ENCODE results near the gene IL36A. TPM values are rescaled to one million over a fixed set of nuclear protein-coding genes. Genes with fewer than 3 reads are reported as not detected.

The IL36A gene
- total RNA-seq, 2 donors from 2014 or later = not detected

DNA sequence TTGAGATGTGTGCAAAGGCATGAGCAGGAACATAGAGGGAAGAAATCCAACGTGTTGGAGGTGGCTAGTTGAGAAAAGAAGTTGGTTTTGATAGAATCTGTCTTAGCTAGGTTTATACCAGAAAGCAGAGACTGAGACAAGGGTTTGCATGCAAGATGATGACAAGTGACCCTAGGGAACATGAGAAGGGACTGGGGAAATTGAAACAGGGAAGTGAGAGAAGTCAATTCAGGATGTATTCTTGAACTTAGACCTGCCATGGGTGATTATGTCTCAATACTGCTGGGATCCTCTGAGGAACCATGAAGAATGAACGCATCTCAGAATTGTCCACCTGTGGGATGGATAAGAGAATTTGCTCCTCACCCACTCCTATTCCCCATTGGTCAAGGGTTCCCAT lies 20.5 kb downstream of the IL36A start:
- Mint-ChIP-seq H3K27ac (no peak overlapping the region), H3K9me3 (peaks cover 0 to 5% of the 10 kb centered on the region in 2 donors), H3K36me3 (no peaks in the 10 kb centered on the region)
- ATAC-seq (no peak), DNase-seq (ENCODE audit: low spot score in 2 of 2) (no peak)

DNA sequence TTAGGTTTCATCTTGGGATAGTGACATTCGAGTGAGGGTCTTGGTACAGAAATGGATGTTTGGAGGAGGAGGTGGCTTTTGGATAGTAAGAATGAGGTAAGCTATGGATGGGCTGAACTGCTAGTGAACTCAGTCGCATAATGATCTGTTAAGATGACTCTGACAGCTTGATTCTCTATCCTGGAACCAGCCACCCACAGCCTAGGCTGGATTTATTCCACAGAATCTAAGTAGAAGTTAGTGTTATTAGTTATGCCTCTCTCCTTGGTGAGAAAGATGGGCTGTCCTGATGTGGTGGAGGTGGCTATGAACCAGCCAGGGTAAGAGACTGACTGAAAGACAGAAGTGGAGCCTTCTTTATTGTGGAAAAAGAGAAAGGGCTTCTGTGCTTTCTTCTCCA lies 22.4 kb downstream of the IL36A start:
- Mint-ChIP-seq H3K36me3 (no peaks in the 10 kb centered on the region), H3K27ac (no peak overlapping the region), H3K9me3 (peaks cover 0 to 5% of the 10 kb centered on the region in 2 donors)
- ATAC-seq (no peak), DNase-seq (ENCODE audit: low spot score in 2 of 2) (no peak)

DNA sequence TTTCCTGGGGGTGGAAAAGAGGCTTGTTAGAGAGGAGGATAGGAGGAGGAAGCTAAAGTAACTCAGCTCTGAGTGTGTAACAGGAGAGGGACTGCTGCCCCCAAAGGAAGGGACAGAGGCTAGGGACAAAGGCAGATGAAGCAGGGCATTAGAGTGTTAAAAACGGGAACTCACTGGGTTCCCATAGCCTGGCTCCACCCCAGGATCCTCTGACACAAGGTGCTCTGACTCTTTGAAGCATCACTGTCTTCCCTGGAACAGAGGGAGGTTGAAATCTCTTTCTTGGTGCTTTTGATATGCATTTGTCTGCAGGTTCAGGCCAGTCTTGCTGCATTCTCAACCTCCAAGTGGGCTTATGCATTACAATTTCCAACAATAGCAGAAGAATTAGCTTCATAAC lies 22.9 kb downstream of the IL36A start:
- H3K9me3 Mint-ChIP-seq = peaks cover 0 to 5% of the 10 kb centered on the region in 2 donors
- H3K36me3 Mint-ChIP-seq = no peaks in the 10 kb centered on the region
- ATAC-seq (no peak), DNase-seq (ENCODE audit: low spot score in 2 of 2) (no peak)
- no peak overlapping the region for H3K27ac Mint-ChIP-seq

DNA sequence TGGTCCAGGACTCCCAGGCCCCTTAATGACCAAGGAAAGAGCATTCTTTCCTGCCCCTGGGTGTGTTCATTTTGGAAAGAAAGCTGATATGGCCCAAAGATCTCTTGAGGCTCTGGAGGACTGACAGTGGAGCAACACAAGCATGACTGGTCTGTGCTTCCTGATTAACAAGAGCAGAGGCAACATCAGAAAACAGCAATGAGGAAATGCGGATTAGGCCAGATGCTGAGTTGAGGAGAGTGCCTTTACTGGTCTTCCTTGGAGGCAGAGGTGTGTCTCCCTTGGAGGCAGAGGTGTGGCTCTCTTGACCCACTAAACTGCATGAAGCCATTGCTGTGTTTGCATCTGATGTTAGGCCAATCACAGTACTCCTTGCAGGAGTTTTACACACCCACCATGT lies 27.5 kb downstream of the IL36A start:
- Mint-ChIP-seq H3K36me3 (no peaks in the 10 kb centered on the region), H3K9me3 (peaks cover 0 to 5% of the 10 kb centered on the region in 2 donors), H3K27ac (no peak overlapping the region)
- ATAC-seq (no peak), DNase-seq (ENCODE audit: low spot score in 2 of 2) (no peak)

DNA sequence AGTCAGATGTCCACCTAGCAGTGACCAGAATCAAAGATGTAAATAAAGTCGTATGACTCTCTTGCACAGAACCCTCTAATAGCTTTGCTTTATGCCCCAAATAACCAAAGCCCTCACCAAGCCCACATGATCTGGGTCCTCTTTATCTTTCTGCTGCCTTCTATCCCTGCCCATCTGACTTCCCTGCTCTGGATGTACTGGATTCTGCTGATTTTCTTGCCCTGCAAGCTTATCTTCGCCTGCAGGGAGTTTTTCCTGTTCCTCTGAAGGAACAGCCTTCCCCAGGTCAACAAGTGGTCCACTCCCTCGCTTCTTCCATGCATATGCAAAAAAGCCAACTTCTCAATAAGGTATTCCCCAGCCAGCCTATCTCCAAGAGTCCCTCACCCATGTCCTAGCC lies 28.8 kb downstream of the IL36A start:
- Mint-ChIP-seq H3K9me3 (peaks cover 0 to 5% of the 10 kb centered on the region in 2 donors), H3K27ac (no peak overlapping the region), H3K36me3 (no peaks in the 10 kb centered on the region)
- DNase-seq (ENCODE audit: low spot score in 2 of 2) (no peak), ATAC-seq (no peak)

DNA sequence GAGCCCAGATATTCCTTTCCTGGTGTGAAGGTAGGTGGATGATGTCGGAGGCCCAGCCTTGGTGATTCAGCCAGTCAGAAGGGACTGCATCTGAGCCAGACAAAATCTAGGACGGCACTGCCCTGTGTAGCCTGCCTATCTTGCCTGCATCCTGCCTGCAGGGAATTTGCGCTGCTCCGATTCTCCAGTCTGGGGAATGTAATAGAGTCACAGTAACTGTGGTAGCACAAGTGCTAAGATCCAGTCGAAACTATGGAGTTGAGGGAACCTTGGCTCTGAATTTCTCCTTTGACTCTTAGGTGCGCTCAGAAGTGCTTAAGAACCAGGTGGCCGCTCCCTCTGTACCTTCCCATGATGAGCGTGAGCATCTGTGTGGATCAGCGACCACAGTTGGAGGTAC lies 31.5 kb downstream of the IL36A start:
- Mint-ChIP-seq H3K36me3 (no peaks in the 10 kb centered on the region), H3K9me3 (no peaks in the 10 kb centered on the region), H3K27ac (no peak overlapping the region)
- ATAC-seq (no peak), DNase-seq (ENCODE audit: low spot score in 2 of 2) (no peak)

DNA sequence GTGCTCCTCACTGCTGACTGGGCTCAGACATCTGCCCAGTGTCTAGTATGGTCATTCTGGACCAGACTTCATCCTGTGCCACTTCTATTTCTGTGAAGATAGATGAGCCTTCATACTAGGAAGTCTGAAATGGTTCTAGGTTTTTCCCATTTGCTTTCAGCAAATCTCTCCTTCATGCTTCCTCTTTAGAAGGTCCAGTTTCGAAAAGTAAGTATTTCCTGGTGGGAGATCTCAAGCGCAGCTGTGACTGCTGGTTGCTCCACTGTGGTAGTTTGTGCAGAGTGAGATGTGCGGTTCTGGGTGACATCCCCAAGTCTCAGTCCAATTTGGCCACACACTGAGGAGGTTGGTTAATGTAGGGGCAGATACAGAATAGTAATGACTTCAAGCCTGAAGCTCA lies 33.0 kb downstream of the IL36A start:
- no peak overlapping the region for H3K27ac Mint-ChIP-seq
- H3K36me3 Mint-ChIP-seq = no peaks in the 10 kb centered on the region
- no peaks in the 10 kb centered on the region for H3K9me3 Mint-ChIP-seq
- DNase-seq (ENCODE audit: low spot score in 2 of 2) = no peak
- ATAC-seq = no peak

DNA sequence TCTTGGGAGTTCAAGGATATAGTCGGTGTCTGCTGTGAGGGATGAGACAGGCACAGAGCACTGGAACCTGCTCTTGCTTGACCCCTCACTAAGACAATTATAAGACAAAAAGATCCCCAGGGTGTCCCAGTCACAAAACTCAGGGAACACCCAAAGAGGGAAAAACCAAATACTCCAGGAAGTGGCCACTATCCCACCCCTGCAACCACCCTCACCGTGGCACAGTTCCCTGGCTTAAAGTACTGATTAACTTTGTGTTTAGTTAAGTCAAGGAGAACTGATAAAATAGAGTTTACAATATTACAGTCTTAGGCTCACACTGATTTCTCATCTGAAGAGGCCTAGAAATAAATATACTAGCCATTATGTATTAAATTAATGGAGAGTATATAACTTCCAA lies 33.9 kb downstream of the IL36A start:
- no peak for DNase-seq (ENCODE audit: low spot score in 2 of 2)
- ATAC-seq = no peak
- no peaks in the 10 kb centered on the region for H3K9me3 Mint-ChIP-seq
- H3K27ac Mint-ChIP-seq = no peak overlapping the region
- H3K36me3 Mint-ChIP-seq = no peaks in the 10 kb centered on the region

DNA sequence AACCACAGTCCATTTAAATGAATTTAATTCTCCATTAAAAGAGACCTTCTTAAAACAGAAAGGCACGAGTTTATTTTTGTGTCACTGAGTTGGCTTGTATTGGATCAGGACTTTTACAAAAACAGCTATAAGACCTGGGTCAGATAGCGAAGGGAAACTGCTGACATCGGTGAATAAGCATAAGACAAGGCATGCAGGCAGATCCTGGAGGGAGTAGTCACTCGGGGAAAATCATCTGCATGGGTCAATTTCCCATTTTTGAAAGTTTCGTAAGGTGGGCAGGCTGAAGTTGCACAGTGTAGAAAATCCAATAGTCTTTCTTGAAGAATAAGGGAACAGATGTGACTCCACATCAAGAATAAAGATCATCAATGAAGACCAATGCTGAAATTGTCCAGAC lies 34.5 kb downstream of the IL36A start:
- Mint-ChIP-seq H3K27ac (no peak overlapping the region), H3K36me3 (no peaks in the 10 kb centered on the region), H3K9me3 (no peaks in the 10 kb centered on the region)
- ATAC-seq = no peak
- DNase-seq (ENCODE audit: low spot score in 2 of 2) = no peak

DNA sequence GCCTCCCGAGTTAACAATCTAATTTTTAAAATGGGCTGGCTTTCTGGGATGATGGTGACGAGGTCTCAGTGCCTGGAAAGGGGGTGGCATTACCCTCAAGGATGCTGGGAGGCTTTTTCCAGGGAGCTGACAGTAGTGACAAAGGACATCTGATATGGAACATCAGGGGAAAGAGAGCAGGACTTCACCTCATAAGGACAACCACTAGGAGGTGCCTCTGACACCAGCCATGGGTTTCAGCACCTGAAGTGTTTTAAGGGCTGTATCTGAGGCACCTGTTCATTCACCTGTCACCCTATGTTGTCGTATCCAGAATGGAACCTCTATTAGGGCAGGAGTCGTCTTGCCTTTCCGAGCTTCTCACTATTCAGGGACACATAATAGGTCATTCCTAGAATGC lies 36.6 kb downstream of the IL36A start:
- ATAC-seq (no peak), DNase-seq (ENCODE audit: low spot score in 2 of 2) (no peak)
- no peaks in the 10 kb centered on the region for H3K9me3 Mint-ChIP-seq
- H3K36me3 Mint-ChIP-seq = no peaks in the 10 kb centered on the region
- H3K27ac Mint-ChIP-seq = no peak overlapping the region

DNA sequence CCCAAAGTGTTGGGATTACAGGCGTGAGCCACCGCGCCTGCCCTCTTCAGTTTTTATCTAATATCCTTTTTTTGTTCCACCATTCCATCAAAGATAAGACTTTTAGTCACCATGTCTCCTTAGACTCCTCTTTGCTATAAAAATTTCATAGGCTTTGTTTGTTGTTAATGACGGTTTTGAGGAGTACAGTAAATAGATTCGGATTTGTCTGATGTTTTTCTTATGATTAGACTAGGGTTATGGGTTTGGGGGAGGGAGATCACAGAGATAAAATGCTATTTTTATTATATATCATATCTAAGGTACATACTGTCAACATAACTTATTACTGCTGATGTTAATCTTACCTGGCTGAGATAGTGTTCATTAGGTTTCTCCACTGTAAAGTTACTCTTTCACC lies 41.2 kb downstream of the IL36A start:
- H3K27ac Mint-ChIP-seq = no peak overlapping the region
- DNase-seq (ENCODE audit: low spot score in 2 of 2) = no peak
- ATAC-seq = no peak
- peaks cover 0 to 9% of the 10 kb centered on the region in 2 donors for H3K9me3 Mint-ChIP-seq
- no peaks in the 10 kb centered on the region for H3K36me3 Mint-ChIP-seq

DNA sequence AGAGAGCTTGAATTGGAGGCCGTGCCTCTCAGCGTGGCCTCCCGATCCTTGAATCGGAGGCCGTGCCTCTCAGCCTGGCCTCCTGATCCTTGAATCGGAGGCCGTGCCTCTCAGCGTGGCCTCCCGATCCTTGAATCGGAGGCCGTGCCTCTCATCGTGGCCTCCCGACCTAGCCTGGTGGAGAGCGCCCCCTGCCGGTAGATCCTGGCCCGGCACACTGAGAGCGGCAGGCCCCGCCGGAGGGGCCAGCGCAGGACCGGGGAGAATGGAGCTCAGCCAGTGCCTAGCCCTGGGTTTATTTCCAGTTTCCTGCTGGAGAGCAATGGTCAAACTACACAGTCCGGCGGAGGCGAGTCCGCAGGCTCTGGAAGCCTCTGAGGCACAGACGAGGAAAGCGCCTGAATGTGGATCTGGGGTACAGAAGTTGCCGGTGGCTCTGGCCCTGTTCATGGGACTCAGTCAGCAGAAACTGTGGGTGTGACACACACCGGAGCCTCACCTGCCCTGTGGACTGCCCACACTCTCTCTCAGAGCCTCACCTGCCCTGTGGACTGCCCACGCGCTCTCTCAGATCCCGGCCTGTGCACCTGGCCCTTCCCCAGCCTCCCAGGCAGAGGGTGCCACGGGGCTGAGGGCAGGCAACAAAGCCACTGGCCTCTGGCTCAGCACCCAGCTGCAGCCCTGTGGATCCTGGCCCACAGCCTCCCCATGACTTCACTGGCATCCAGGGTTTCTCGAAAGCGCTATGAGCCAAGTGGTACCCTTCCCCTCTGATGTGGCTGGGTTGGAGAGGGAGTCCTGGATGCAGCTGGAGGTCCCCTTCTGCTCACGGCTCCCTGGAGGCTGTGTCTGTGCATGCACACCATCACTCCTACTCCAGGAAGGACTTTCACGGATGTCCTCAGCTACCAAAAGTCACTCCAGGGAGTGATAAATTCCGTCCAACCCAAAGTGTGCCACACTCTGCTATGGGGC lies 45.9 kb downstream of the IL36A start:
- Mint-ChIP-seq H3K27ac (no peak overlapping the region), H3K36me3 (peaks cover 23 to 30% of the 10 kb centered on the region in 2 donors), H3K9me3 (peaks cover 24 to 34% of the 10 kb centered on the region in 2 donors)
- ATAC-seq = no peak
- no peak for DNase-seq (ENCODE audit: low spot score in 2 of 2)

DNA sequence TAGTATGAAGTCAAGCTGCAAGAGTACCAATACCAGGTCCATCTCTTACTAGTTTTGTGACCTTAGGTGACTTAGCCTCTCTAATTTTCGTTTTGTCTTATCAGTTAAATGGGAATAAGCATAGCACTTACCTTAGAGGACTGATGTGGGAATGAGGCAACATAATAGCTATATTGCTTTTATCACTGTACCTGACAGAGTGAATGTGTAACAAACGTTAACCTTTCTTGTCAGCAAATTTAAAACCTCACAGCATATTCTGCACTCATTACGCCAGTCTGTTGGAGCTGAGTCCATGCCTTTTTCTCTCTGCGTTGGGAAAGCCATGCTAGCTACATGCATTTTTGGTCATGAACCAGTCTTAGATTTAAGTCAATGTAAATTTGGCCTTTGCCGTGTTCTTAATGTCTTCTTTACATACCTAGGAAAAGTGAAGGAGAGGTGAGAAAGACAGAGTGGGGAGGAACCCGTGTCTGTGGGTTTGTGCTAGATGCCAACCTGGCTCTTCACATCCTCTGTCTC lies 47.2 kb downstream of the IL36A start, which contains the start of gene IL36B:
TSS of gene IL36B (minus strand) at position 472 of the 522 bp plus-strand sequence.
- Mint-ChIP-seq H3K27ac (no peak within 1 kb of the TSS), H3K9me3 (peaks cover 26 to 39% of the 10 kb centered on the region in 2 donors), H3K36me3 (peaks cover 23 to 33% of the 10 kb centered on the region in 2 donors)
- ATAC-seq (no peak), DNase-seq (ENCODE audit: low spot score in 2 of 2) (no peak)

DNA sequence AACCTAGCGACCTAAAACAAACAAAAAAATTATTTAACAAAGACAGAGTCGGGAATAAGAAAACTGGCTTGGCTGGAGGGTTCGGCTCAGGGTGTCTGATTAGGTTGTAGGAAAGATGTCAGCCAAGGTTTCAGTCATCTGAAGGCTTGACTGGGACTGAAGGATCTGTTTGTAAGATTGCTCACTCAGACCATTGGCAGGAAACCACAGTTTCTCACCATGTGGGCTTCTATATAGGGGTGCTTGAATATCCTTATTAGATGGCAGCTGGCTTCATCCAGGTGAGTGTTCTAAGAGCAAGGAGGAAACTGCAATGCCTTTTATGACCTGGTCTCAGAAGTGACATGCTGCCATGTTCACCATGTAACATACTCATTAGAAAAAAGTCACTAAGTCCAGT lies 48.4 kb downstream of the IL36A start:
- peaks cover 23 to 33% of the 10 kb centered on the region in 2 donors for H3K36me3 Mint-ChIP-seq
- ATAC-seq = peak; percentile 48 to 58
- no peak for DNase-seq (ENCODE audit: low spot score in 2 of 2)
- no peak overlapping the region for H3K27ac Mint-ChIP-seq
- peaks cover 26 to 39% of the 10 kb centered on the region in 2 donors for H3K9me3 Mint-ChIP-seq

DNA sequence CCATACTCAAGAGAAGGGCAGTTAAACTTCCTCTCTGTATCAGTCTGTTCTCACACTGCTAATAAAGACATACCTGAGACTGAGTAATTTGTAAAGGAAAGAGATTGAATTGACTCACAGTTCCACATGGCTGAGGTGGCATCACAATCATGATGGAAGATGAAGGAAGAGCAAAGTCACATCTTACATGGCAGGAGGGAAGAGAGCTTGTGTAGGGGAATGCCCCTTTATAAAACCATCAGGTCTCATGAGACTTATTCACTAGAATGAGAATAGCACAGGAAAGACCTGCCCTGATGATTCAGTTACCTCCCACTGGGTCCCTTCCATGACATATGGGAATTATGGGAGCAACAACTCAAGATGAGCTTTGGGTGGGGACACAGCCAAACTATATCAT lies 48.8 kb downstream of the IL36A start:
- peaks cover 23 to 33% of the 10 kb centered on the region in 2 donors for H3K36me3 Mint-ChIP-seq
- DNase-seq (ENCODE audit: low spot score in 2 of 2) = no peak
- peak; percentile 50 to 86 for ATAC-seq
- peaks cover 26 to 39% of the 10 kb centered on the region in 2 donors for H3K9me3 Mint-ChIP-seq
- no peak overlapping the region for H3K27ac Mint-ChIP-seq

DNA sequence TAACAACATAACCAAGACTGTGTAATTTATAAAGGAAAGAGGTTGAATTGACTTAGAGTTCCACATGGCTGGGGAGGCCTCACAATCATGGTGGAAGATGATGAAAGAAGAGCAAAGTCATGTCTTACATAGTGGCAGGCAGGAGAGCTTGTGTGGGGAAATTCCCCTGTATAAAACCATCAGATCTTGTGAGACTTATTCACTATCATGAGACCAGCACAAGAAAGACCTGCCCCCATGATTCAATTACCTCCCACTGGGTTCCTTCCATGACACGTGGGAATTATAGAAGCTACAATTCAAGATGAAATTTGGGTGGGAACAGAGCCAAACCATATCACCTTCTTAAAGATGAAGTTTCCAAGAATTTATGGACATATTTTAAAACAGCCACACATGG lies 51.3 kb downstream of the IL36A start:
- Mint-ChIP-seq H3K9me3 (peaks cover 26 to 30% of the 10 kb centered on the region in 2 donors), H3K27ac (no peak overlapping the region), H3K36me3 (peaks cover 23 to 33% of the 10 kb centered on the region in 2 donors)
- DNase-seq (ENCODE audit: low spot score in 2 of 2) (no peak), ATAC-seq (peak; percentile 36 to 60)

DNA sequence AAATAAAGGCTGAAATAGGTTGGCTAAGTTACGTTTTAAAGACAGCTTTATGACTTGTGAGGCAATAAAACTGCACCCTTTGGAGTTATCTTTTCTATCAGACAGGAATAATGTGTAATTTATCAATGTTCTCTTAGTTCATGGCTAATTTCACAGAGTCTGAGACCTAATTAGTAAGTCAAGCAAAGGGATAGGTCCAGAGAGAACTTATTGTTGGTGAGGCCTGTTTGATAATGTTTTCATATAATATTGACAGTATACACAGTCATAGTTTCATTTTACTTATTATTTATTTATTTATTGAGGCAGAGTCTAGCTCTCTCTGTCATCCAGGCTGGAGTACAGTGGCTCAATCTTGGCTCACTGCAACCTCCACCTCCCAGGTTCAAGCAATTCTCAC lies 51.9 kb downstream of the IL36A start:
- peaks cover 26 to 30% of the 10 kb centered on the region in 2 donors for H3K9me3 Mint-ChIP-seq
- H3K27ac Mint-ChIP-seq = no peak overlapping the region
- peaks cover 23 to 33% of the 10 kb centered on the region in 2 donors for H3K36me3 Mint-ChIP-seq
- no peak for DNase-seq (ENCODE audit: low spot score in 2 of 2)
- ATAC-seq = no peak

Measured in activated naive CD4-positive, alpha-beta T cell treated with anti-CD3 and anti-CD28 coated beads, Interleukin-2, amount 50 U/mL, for 72 hours (primary cell).